ENCODE data around the gene TSSK2.

The TSSK2 gene

GRCh38 chr22:19117111-19117512, 14.0 kb upstream of the TSSK2 start:
- Histone ChIP-seq H3K4me3 (replicated peaks; ENCODE audit: low read depth, low read length) (no peak overlapping the region), H3K36me3 (ENCODE audit: control insufficient read depth, insufficient read depth, low read length) (peaks cover 4% of the 10 kb centered on the region), H3K27me3 (replicated peaks; ENCODE audit: control insufficient read depth, insufficient read depth, low read length) (no peaks in the 10 kb centered on the region)
- TF ChIP-seq, protein P1, sequence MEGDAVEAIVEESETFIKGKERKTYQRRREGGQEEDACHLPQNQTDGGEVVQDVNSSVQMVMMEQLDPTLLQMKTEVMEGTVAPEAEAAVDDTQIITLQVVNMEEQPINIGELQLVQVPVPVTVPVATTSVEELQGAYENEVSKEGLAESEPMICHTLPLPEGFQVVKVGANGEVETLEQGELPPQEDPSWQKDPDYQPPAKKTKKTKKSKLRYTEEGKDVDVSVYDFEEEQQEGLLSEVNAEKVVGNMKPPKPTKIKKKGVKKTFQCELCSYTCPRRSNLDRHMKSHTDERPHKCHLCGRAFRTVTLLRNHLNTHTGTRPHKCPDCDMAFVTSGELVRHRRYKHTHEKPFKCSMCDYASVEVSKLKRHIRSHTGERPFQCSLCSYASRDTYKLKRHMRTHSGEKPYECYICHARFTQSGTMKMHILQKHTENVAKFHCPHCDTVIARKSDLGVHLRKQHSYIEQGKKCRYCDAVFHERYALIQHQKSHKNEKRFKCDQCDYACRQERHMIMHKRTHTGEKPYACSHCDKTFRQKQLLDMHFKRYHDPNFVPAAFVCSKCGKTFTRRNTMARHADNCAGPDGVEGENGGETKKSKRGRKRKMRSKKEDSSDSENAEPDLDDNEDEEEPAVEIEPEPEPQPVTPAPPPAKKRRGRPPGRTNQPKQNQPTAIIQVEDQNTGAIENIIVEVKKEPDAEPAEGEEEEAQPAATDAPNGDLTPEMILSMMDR (IDR thresholded peaks at IDR 0.05; ENCODE audit: insufficient read depth, low read length, poor library complexity, severe bottlenecking), result no peak
- no peak for DNase-seq (ENCODE audit: extremely low read depth, insufficient read length)

GRCh38 chr22:19118329-19118880, 12.7 kb upstream of the TSSK2 start:
- H3K36me3 ChIP-seq (ENCODE audit: control insufficient read depth, insufficient read depth, low read length), result peaks cover 4% of the 10 kb centered on the region
- no peak overlapping the region for H3K4me3 ChIP-seq (replicated peaks; ENCODE audit: low read depth, low read length)
- no peaks in the 10 kb centered on the region for H3K27me3 ChIP-seq (replicated peaks; ENCODE audit: control insufficient read depth, insufficient read depth, low read length)
- peak; percentile 48 for DNase-seq (ENCODE audit: extremely low read depth, insufficient read length)
- TF ChIP-seq, protein P1 (IDR thresholded peaks at IDR 0.05; ENCODE audit: insufficient read depth, low read length, poor library complexity, severe bottlenecking), result no peak

- Histone ChIP-seq H3K27me3 (replicated peaks; ENCODE audit: control insufficient read depth, insufficient read depth, low read length) (no peaks in the 10 kb centered on the region), H3K4me3 (replicated peaks; ENCODE audit: low read depth, low read length) (no peak overlapping the region), H3K36me3 (ENCODE audit: control insufficient read depth, insufficient read depth, low read length) (peaks cover 2% of the 10 kb centered on the region)
- DNase-seq (ENCODE audit: extremely low read depth, insufficient read length), result no peak
- TF ChIP-seq, protein P1 (IDR thresholded peaks at IDR 0.05; ENCODE audit: insufficient read depth, low read length, poor library complexity, severe bottlenecking), result no peak
These were observed 11.2 kb upstream of the TSSK2 start for GRCh38 chr22:19119949-19120348.

DNA sequence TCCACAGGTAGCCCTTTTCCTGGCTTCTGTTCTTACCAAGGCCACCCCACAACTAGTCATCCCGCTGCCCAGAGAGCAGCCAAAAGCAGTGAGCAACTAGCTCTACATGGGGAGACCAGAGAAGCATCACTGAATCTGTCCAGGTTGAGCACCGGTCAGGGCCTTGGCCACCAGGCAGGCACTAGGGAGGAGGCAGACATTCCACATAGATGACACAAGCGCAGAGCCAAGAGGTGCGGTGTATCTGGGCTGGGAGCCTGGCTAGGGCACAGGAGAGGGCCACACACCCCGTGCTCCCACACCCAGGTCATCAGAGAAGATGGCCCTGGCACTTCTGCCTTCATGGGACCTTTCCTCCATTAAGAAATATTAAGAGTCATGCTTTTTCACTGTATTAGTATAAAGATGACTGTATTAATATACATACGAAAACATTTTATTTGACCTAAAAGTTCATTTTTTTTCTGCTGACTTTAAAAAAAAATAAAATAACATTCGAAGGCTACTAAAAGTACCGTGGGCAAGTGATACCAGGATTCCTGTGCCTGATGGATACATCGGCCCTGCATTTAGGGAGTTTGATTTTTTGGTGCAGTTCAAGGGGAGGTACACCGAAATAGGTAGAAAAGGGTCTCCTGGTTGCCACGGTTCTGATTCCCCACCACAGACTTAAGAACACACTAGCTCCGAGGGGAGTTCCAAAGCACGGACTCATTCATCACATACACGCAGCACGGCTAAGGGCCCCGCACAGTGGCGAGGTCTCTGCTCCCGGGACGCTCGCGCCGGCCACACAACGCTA, 10.1 kb upstream of the TSSK2 start:
- H3K27me3 ChIP-seq (replicated peaks; ENCODE audit: control insufficient read depth, insufficient read depth, low read length), result no peaks in the 10 kb centered on the region
- no peak for DNase-seq (ENCODE audit: extremely low read depth, insufficient read length)
- TF ChIP-seq, protein P1 (IDR thresholded peaks at IDR 0.05; ENCODE audit: insufficient read depth, low read length, poor library complexity, severe bottlenecking), result no peak
- H3K4me3 ChIP-seq (replicated peaks; ENCODE audit: low read depth, low read length), result peak overlapping the region; percentile 90
- H3K36me3 ChIP-seq (ENCODE audit: control insufficient read depth, insufficient read depth, low read length), result no peaks in the 10 kb centered on the region

DNA sequence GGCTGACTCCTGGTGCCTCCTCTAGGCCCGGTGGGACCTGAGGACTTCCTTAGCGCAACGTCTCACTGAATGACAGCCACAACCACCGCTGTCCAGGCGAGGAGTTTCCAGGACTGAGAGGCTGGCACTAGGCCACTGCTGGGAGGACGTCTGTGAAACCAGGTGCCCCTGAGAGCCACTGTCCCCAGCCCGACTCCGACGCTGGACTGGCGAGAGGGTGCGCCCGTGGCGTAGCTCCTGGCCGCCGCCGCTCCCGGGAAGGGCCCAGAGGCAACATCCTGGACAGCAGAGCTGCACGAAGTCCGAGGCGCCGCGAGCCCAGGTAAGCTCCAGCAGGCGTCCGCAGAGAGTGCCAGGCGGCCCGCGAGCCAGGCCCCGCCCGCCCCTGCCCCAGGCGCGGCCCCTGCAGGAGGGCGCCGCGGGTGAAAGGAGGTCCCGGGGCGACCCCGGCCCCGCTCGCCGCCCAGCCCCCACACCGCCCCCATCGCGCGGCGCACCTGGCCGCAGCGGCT, 9.4 kb upstream of the TSSK2 start:
- Histone ChIP-seq H3K4me3 (replicated peaks; ENCODE audit: low read depth, low read length) (peak overlapping the region; percentile 90), H3K27me3 (replicated peaks; ENCODE audit: control insufficient read depth, insufficient read depth, low read length) (no peaks in the 10 kb centered on the region), H3K36me3 (ENCODE audit: control insufficient read depth, insufficient read depth, low read length) (no peaks in the 10 kb centered on the region)
- DNase-seq (ENCODE audit: extremely low read depth, insufficient read length), result peak; percentile 59
- TF ChIP-seq, protein P1 (IDR thresholded peaks at IDR 0.05; ENCODE audit: insufficient read depth, low read length, poor library complexity, severe bottlenecking), result no peak

Measured in GM06990 (cell line).